ENCODE results near the gene HSPA13. TPM values are rescaled to one million over a fixed set of nuclear protein-coding genes. Genes with fewer than 3 reads are reported as not detected.

Gene HSPA13
- total and polyA plus RNA-seq, 2 experiments from 2014 or later: 17.7 to 39.0 TPM

- no peak for TF ChIP-seq ZNF462 (CRISPR knock-in tag; IDR thresholded peaks at IDR 0.05)
- TF ChIP-seq ZNF114 (CRISPR knock-in tag; IDR thresholded peaks at IDR 0.05): no peak
Measured at GRCh38 chr21:14418920-14419319, 36.0 kb upstream of the HSPA13 start (continued).

- no peaks in the 10 kb centered on the region for H3F3A ChIP-seq (replicated peaks; ENCODE audit: low read depth)
- H3K79me2 ChIP-seq (replicated peaks; ENCODE audit: insufficient read depth): no peaks in the 10 kb centered on the region
- H3K27ac ChIP-seq (ENCODE audit: low read depth): no peak overlapping the region
- no peak for DNase-seq (ENCODE audit: low spot score)
- H3K4me3 Mint-ChIP-seq: no peak overlapping the region
- peaks cover 12% of the 10 kb centered on the region for H3K9me3 Mint-ChIP-seq
- ATAC-seq: no peak
- H3K4me1 Mint-ChIP-seq: peaks cover 7% of the 10 kb centered on the region; the same call in 2 of the 3 replicates
- H3K36me3 ChIP-seq (ENCODE audit: insufficient read depth): no peaks in the 10 kb centered on the region
- H3K27me3 ChIP-seq (ENCODE audit: insufficient read depth): no peaks in the 10 kb centered on the region
- H3K27me3 Mint-ChIP-seq (ENCODE audit: insufficient read depth, low read depth, poor library complexity): peaks cover 6% of the 10 kb centered on the region
- H4K20me1 ChIP-seq (replicated peaks; ENCODE audit: insufficient read depth): no peaks in the 10 kb centered on the region
- H3K9me2 ChIP-seq (ENCODE audit: insufficient read depth): no peaks in the 10 kb centered on the region
- peaks cover 6% of the 10 kb centered on the region for H3K4me1 ChIP-seq (ENCODE audit: insufficient read depth)
- no peak overlapping the region for H3K4me2 ChIP-seq
- H3K27ac Mint-ChIP-seq: no peak overlapping the region
- H3K36me3 Mint-ChIP-seq (ENCODE audit: low read depth): no peaks in the 10 kb centered on the region; the same call in 1 of the 3 replicates
- H2AFZ ChIP-seq: peak overlapping the region; percentile 69; the same call in 1 of the 2 replicates
- H3K4me3 ChIP-seq: no peak overlapping the region
- TF ChIP-seq POLR2AphosphoS5 (IDR thresholded peaks at IDR 0.05; ENCODE audit: low read depth): no peak
- no peak for TF ChIP-seq CREB1 (CRISPR knock-in tag; IDR thresholded peaks at IDR 0.05; ENCODE audit: low read depth)
Measured at GRCh38 chr21:14414932-14415508, 32.1 kb upstream of the HSPA13 start.

GRCh38 chr21:14405962-14406361, 23.0 kb upstream of the HSPA13 start:
- ATAC-seq (no peak), DNase-seq (ENCODE audit: low spot score) (no peak)
- no peaks in the 10 kb centered on the region for H3K9me2 ChIP-seq (ENCODE audit: insufficient read depth)
- Mint-ChIP-seq H3K4me1 (no peaks in the 10 kb centered on the region), H3K27me3 (ENCODE audit: insufficient read depth, low read depth, poor library complexity) (no peaks in the 10 kb centered on the region), H3K27ac (no peak overlapping the region), H3K4me3 (no peak overlapping the region), H3K9me3 (no peaks in the 10 kb centered on the region; the same call in 2 of the 3 replicates), H3K36me3 (ENCODE audit: low read depth) (no peaks in the 10 kb centered on the region)
- no peak overlapping the region for H3K4me2 ChIP-seq
- H3K36me3 ChIP-seq (ENCODE audit: insufficient read depth): no peaks in the 10 kb centered on the region
- H4K20me1 ChIP-seq (replicated peaks; ENCODE audit: insufficient read depth): no peaks in the 10 kb centered on the region
- no peaks in the 10 kb centered on the region for H3K27me3 ChIP-seq (ENCODE audit: insufficient read depth)
- no peaks in the 10 kb centered on the region for H3K79me2 ChIP-seq (replicated peaks; ENCODE audit: insufficient read depth)
- no peak overlapping the region for H2AFZ ChIP-seq
- no peak overlapping the region for H3K27ac ChIP-seq (ENCODE audit: low read depth)
- no peak overlapping the region for H3K4me3 ChIP-seq
- H3K4me1 ChIP-seq (ENCODE audit: insufficient read depth): no peaks in the 10 kb centered on the region
- no peaks in the 10 kb centered on the region for H3F3A ChIP-seq (replicated peaks; ENCODE audit: low read depth)
- TF ChIP-seq ZNF114 (CRISPR knock-in tag; IDR thresholded peaks at IDR 0.05) (no peak), EZH2phosphoT487 (IDR thresholded peaks at IDR 0.05; ENCODE audit: unreplicated experiment) (no peak), STAT1 (IDR thresholded peaks at IDR 0.05; ENCODE audit: unreplicated experiment) (no peak)
